Keratinocyte (primary cell): ENCODE measurements around the gene LAMTOR5. TPM values are rescaled to one million over a fixed set of nuclear protein-coding genes. Genes with fewer than 3 reads are reported as not detected.

Experiments used
- DNase-seq: peaks from one replicate; pipeline ENCODE4 v3.0.0-alpha.2; 2011; ENCODE audit warnings: low read depth, missing footprints, low spot score
- FAIRE-seq: peaks from 2 replicates; lab custom pipeline; 2011; peaks lifted over from hg19 to GRCh38; lab: Jason Lieb, UNC
- H2AFZ ChIP-seq: 2 replicates; pipeline ENCODE4 v1.6.0; 2012; ENCODE audit warnings: low read length, control low read depth, inconsistent platforms; ENCODE audit not compliant: control insufficient read depth
- H3K27ac ChIP-seq: 2 replicates; pipeline ENCODE4 v1.5.1; 2011; ENCODE audit warnings: low read length; ENCODE audit not compliant: control insufficient read depth, insufficient read depth
- H3K27me3 ChIP-seq: 3 replicates; pipeline ENCODE4 v1.6.0; 2011; ENCODE audit warnings: low read length; ENCODE audit not compliant: control insufficient read depth, insufficient read depth; ENCODE audit errors: extremely low read depth
- H3K36me3 ChIP-seq, 2 experiments: 2 replicates in 1 of 2; 3 replicates in 1 of 2; pipeline ENCODE4 v1.5.1; 2011; ENCODE audit warnings: low read length in 2 of 2, mild to moderate bottlenecking in 1 of 2; ENCODE audit not compliant: control insufficient read depth in 2 of 2, insufficient read depth in 2 of 2; ENCODE audit errors: extremely low read depth in 1 of 2
- H3K4me1 ChIP-seq: 3 replicates; pipeline ENCODE4 v1.5.1; 2011; ENCODE audit warnings: low read length; ENCODE audit not compliant: control insufficient read depth, insufficient read depth; ENCODE audit errors: extremely low read depth
- H3K4me2 ChIP-seq: 3 replicates; pipeline ENCODE4 v1.6.0; 2011; ENCODE audit warnings: low read depth, low read length; ENCODE audit not compliant: control insufficient read depth, insufficient read depth; ENCODE audit errors: extremely low read depth
- H3K4me3 ChIP-seq, 3 experiments: fragments of 200-600 bp in 1 of 3; sonication (generic) in 1 of 3; 2 replicates in 2 of 3; 3 replicates in 1 of 3; pipeline ENCODE4 v1.5.1; 2011 to 2016; ENCODE audit warnings: low read length in 3 of 3, mild to moderate bottlenecking in 3 of 3, control low read depth in 2 of 3, inconsistent platforms in 1 of 3, low read depth in 1 of 3, mixed read lengths in 1 of 3, mixed run types in 1 of 3, moderate library complexity in 1 of 3; ENCODE audit not compliant: control insufficient read depth in 2 of 3, insufficient read depth in 2 of 3; ENCODE audit errors: extremely low read depth in 1 of 3
- H3K79me2 ChIP-seq: 2 replicates; pipeline ENCODE4 v1.6.0; 2012; ENCODE audit warnings: low read length; ENCODE audit not compliant: control insufficient read depth, insufficient read depth
- H3K9ac ChIP-seq: 3 replicates; pipeline ENCODE4 v1.6.0; 2011; ENCODE audit warnings: low read length; ENCODE audit not compliant: control insufficient read depth, insufficient read depth; ENCODE audit errors: extremely low read depth
- H3K9me1 ChIP-seq: 3 replicates; pipeline ENCODE4 v1.6.0; 2011; ENCODE audit warnings: low read length; ENCODE audit not compliant: control insufficient read depth, insufficient read depth; ENCODE audit errors: extremely low read depth
- H3K9me3 ChIP-seq: 2 replicates; pipeline ENCODE4 v1.5.1; 2012; ENCODE audit warnings: low read depth, low read length; ENCODE audit not compliant: control insufficient read depth
- H4K20me1 ChIP-seq: 3 replicates; pipeline ENCODE4 v1.6.0; 2011; ENCODE audit warnings: low read length; ENCODE audit not compliant: control insufficient read depth, insufficient read depth; ENCODE audit errors: extremely low read depth
- CTCF ChIP-seq, 3 experiments: IDR thresholded peaks in 1 of 3; conservative IDR thresholded peaks in 1 of 3; optimal IDR thresholded peaks in 1 of 3; 2 replicates in 2 of 3; 3 replicates in 1 of 3; pipeline versions ENCODE3 to v1.5.1; 2011; ENCODE audit warnings: low read length in 3 of 3, mild to moderate bottlenecking in 3 of 3, moderate library complexity in 2 of 3, control low read depth in 1 of 3, inconsistent platforms in 1 of 3; ENCODE audit not compliant: insufficient read depth in 2 of 3; ENCODE audit errors: extremely low read depth in 1 of 3
- EZH2 ChIP-seq: IDR thresholded peaks from one replicate; pipeline ENCODE4 v1.6.1; 2012; ENCODE audit warnings: inconsistent platforms, mild to moderate bottlenecking, low read length, moderate library complexity
- dilution Hi-C: fragments of 300-500 bp; cut with MboI; formaldehyde crosslinking; loops from one replicate; pipeline ENCODE4 v1.7.0; 2020; ENCODE audit warnings: low sequenced_read_pairs; ENCODE audit not compliant: extremely low pct_ligation_motif_present
- polyA plus RNA-seq, 5 experiments: library from polyadenylated mRNA; depleted of rRNA in 3 of 5; stranded (reverse) in 3 of 5; stranded (forward) in 1 of 5; unstranded in 1 of 5; fragments of >200 nt; gene quantifications; 1 replicate in 1 of 5; 2 replicates in 3 of 5; 3 replicates in 1 of 5; pipeline versions ENCODE4 v1.2.1 to v1.2.3, GENCODE V29; 2011 to 2012; ENCODE audit warnings: missing spikeins in 2 of 5, low read depth in 1 of 5, low replicate concordance in 1 of 5

Gene LAMTOR5
- polyA plus RNA-seq, 1 donor (not counting 4 experiments of a cell fraction or from before 2014, with no cell fraction given) = 365 TPM

- dilution Hi-C loops = no loop called here
- no peak for FAIRE-seq
- H3K9me1 ChIP-seq = no peaks in the 10 kb centered on the region
Measured at GRCh38 chr1:110453829-110454228, 46.3 kb upstream of the LAMTOR5 start.

GRCh38 chr1:110452330-110452729 lies 44.8 kb upstream of the LAMTOR5 start:
- Histone ChIP-seq H3K4me3 (no peak overlapping the region), H3K27me3 (peaks cover 14% of the 10 kb centered on the region), H3K27ac (no peak overlapping the region), H3K4me1 (no peaks in the 10 kb centered on the region), H3K36me3 (no peaks in the 10 kb centered on the region), H3K9ac (no peak overlapping the region), H3K4me2 (no peak overlapping the region), H2AFZ (no peak overlapping the region), H3K79me2 (no peaks in the 10 kb centered on the region), H3K9me1 (no peaks in the 10 kb centered on the region), H4K20me1 (no peaks in the 10 kb centered on the region), H3K9me3 (no peaks in the 10 kb centered on the region)
- TF ChIP-seq EZH2 (no peak), CTCF (optimal IDR thresholded peaks at IDR 0.05 in 1 of 3, IDR thresholded peaks at IDR 0.05 in 1 of 3, conservative IDR thresholded peaks at IDR 0.05 in 1 of 3; ENCODE audit: extremely low read depth in 1 of 3, insufficient read depth in 2 of 3, low read length in 3 of 3) (no peak)
- dilution Hi-C loops = no loop called here
- FAIRE-seq (no peak), DNase-seq (no peak)

More at GRCh38 chr1:110453829-110454228, 46.3 kb upstream of the LAMTOR5 start:
- Histone ChIP-seq H3K4me1 (no peaks in the 10 kb centered on the region), H2AFZ (no peak overlapping the region), H3K27ac (no peak overlapping the region), H3K36me3 (no peaks in the 10 kb centered on the region), H3K9me3 (no peaks in the 10 kb centered on the region), H4K20me1 (no peaks in the 10 kb centered on the region), H3K27me3 (peaks cover 14% of the 10 kb centered on the region), H3K79me2 (no peaks in the 10 kb centered on the region), H3K4me2 (no peak overlapping the region), H3K9ac (no peak overlapping the region), H3K4me3 (no peak overlapping the region)
- DNase-seq = no peak
- TF ChIP-seq CTCF (optimal IDR thresholded peaks at IDR 0.05 in 1 of 3, IDR thresholded peaks at IDR 0.05 in 1 of 3, conservative IDR thresholded peaks at IDR 0.05 in 1 of 3; ENCODE audit: extremely low read depth in 1 of 3, insufficient read depth in 2 of 3, low read length in 3 of 3) (no peak), EZH2 (no peak)
